Osteocyte (in vitro differentiated cells): ENCODE measurements around the gene STXBP2. TPM values are rescaled to one million over a fixed set of nuclear protein-coding genes. Genes with fewer than 3 reads are reported as not detected.

Source experiments
- DNase-seq: peaks from one replicate; pipeline ENCODE4 v3.0.0; 2021; ENCODE audit warnings: mixed read lengths; ENCODE audit not compliant: unreplicated experiment; ENCODE audit errors: extremely low spot score
- H3K27ac Mint-ChIP-seq: one replicate; pipeline ENCODE4 v1.8.0; 2021; ENCODE audit warnings: mild to moderate bottlenecking, mixed read lengths; ENCODE audit not compliant: unreplicated experiment
- H3K27me3 Mint-ChIP-seq: one replicate; pipeline ENCODE4 v1.8.0; 2021; ENCODE audit warnings: mixed read lengths; ENCODE audit not compliant: unreplicated experiment
- H3K36me3 Mint-ChIP-seq: one replicate; pipeline ENCODE4 v1.8.0; 2021; ENCODE audit warnings: mixed read lengths; ENCODE audit not compliant: unreplicated experiment
- H3K4me1 Mint-ChIP-seq: one replicate; pipeline ENCODE4 v1.8.0; 2021; ENCODE audit warnings: mixed read lengths; ENCODE audit not compliant: unreplicated experiment
- H3K4me3 Mint-ChIP-seq: one replicate; pipeline ENCODE4 v1.8.0; 2021; ENCODE audit warnings: mild to moderate bottlenecking, moderate library complexity, mixed read lengths; ENCODE audit not compliant: unreplicated experiment
- H3K9me3 Mint-ChIP-seq: one replicate; pipeline ENCODE4 v1.8.0; 2021; ENCODE audit warnings: mixed read lengths; ENCODE audit not compliant: unreplicated experiment
- long read RNA-seq: library from polyadenylated mRNA; unstranded; transcript quantifications from one replicate; pipeline ENCODE4 v2.0.0, GENCODE V29; 2021
- total RNA-seq: library from RNA; stranded (reverse); gene quantifications from 2 replicates; pipeline ENCODE4 v1.2.1, GENCODE V29; 2021
- TF ChIP-seq, protein P1 (sequence below): fragments of 200-600 bp; sonication (generic); IDR thresholded peaks from 2 replicates; pipeline ENCODE4 v1.5.0; 2021; ENCODE audit warnings: antibody characterized with exemption, mild to moderate bottlenecking, moderate library complexity

The STXBP2 gene
- total RNA-seq: 11.6 and 13.6 TPM in 2 replicates
- long read RNA-seq, partial matches to known transcripts: 0 of 4 reads
- long read RNA-seq, other reads (novel, unspliced or antisense): 0 of 4 reads

DNA sequence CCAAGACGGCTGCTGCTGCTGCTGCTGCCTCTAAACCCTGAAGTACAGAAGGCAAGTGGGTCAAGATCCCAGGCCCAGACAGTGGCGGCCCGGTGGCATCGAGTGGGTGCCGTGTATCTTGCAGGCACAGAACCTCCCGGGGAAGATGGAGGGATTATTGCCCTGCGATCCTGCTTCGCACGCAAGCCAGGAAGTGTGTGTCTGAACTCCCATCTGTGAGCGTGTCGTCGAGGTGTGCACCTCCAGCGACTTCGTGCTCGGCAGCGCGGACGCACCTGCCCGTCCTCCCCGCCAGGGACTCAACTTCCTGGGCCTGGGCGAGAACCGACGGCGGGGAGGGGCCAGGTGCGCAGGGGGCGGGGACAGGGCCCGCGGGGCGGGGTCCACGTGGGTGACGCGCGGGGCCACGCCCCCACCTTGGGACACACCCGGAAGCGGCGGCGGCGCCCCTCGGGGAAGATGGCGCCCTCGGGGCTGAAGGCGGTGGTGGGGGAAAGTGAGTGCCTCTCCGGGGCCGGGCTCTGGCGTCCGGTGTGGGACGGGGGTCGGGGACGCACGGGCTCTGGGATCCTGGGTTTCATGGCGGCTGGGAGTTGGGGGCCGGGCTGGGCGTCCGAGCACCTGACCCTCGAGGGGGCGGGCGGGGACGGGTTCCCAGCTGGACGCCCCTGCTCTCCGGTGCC, at the start of gene STXBP2:
Gene STXBP2 (plus strand): TSS at position 420 of the 683 bp plus-strand sequence. CDS start 40 bp downstream, at position 460.
- H3K4me3 Mint-ChIP-seq: peak within 1 kb of the TSS; percentile 57
- no peak within 1 kb of the TSS for H3K27ac Mint-ChIP-seq

GRCh38 chr19:7589822-7590221, 47.1 kb upstream of the STXBP2 start:
- H3K9me3 Mint-ChIP-seq: no peaks in the 10 kb centered on the region
- no peak overlapping the region for H3K27ac Mint-ChIP-seq
- H3K4me1 Mint-ChIP-seq: no peaks in the 10 kb centered on the region
- no peaks in the 10 kb centered on the region for H3K36me3 Mint-ChIP-seq
- no peak overlapping the region for H3K4me3 Mint-ChIP-seq
- DNase-seq: no peak
- H3K27me3 Mint-ChIP-seq: peaks cover 19% of the 10 kb centered on the region
- TF ChIP-seq, protein P1, sequence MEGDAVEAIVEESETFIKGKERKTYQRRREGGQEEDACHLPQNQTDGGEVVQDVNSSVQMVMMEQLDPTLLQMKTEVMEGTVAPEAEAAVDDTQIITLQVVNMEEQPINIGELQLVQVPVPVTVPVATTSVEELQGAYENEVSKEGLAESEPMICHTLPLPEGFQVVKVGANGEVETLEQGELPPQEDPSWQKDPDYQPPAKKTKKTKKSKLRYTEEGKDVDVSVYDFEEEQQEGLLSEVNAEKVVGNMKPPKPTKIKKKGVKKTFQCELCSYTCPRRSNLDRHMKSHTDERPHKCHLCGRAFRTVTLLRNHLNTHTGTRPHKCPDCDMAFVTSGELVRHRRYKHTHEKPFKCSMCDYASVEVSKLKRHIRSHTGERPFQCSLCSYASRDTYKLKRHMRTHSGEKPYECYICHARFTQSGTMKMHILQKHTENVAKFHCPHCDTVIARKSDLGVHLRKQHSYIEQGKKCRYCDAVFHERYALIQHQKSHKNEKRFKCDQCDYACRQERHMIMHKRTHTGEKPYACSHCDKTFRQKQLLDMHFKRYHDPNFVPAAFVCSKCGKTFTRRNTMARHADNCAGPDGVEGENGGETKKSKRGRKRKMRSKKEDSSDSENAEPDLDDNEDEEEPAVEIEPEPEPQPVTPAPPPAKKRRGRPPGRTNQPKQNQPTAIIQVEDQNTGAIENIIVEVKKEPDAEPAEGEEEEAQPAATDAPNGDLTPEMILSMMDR: no peak

More for the DNA sequence above, at the start of gene STXBP2:
- no peaks in the 10 kb centered on the region for H3K4me1 Mint-ChIP-seq
- H3K36me3 Mint-ChIP-seq: no peaks in the 10 kb centered on the region
- TF ChIP-seq, protein P1: no peak
- no peaks in the 10 kb centered on the region for H3K9me3 Mint-ChIP-seq
- peaks cover 16% of the 10 kb centered on the region for H3K27me3 Mint-ChIP-seq
- no peak for DNase-seq

- TF ChIP-seq, protein P1: no peak
- Mint-ChIP-seq H3K4me1 (peaks cover 2% of the 10 kb centered on the region), H3K9me3 (no peaks in the 10 kb centered on the region), H3K27ac (no peak overlapping the region), H3K27me3 (peaks cover 19% of the 10 kb centered on the region), H3K36me3 (no peaks in the 10 kb centered on the region), H3K4me3 (no peak overlapping the region)
- no peak for DNase-seq
Measured at GRCh38 chr19:7590256-7590655, 46.7 kb upstream of the STXBP2 start.

GRCh38 chr19:7595466-7596133, 41.3 kb upstream of the STXBP2 start, which contains the start of gene CAMSAP3:
Gene CAMSAP3, plus strand, starts transcription at chr19:7595863. Its CDS starts 140 bp downstream, at chr19:7596003.
- Mint-ChIP-seq H3K4me1 (peaks cover 3% of the 10 kb centered on the region), H3K9me3 (no peaks in the 10 kb centered on the region), H3K27me3 (peaks cover 41% of the 10 kb centered on the region), H3K27ac (no peak within 1 kb of the TSS), H3K4me3 (peak within 1 kb of the TSS; percentile 64), H3K36me3 (no peaks in the 10 kb centered on the region)
- no peak for DNase-seq
- TF ChIP-seq, protein P1: no peak
